CD4-positive, CD25-positive, alpha-beta regulatory T cell (primary cell): ENCODE results near the gene ISL1. TPM values are rescaled to one million over a fixed set of nuclear protein-coding genes. Genes with fewer than 3 reads are reported as not detected.
A peak's percentile ranks its signal among the peaks of the same experiment; 100 is the strongest.

Source experiments
- ATAC-seq, 2 donors: fragments of 150-1000 bp; cut with Tn5 transposase; one replicate each; pipeline ENCODE4 v1.10.0; 2021; ENCODE audit warnings: low read depth in 2 of 2, moderate number of reproducible peaks in 2 of 2, moderate library complexity in 1 of 2
- DNase-seq, 3 donors: peaks; one replicate each; pipeline versions ENCODE4 v3.0.0 to v3.0.0-alpha.2; 2012 to 2022; ENCODE audit warnings: mixed read lengths in 1 of 3
- H3K27ac ChIP-seq: one replicate; pipeline ENCODE4 v1.7.0; 2013; ENCODE audit warnings: mild to moderate bottlenecking, low read length; ENCODE audit not compliant: insufficient read depth, poor library complexity, severe bottlenecking
- H3K27me3 ChIP-seq: one replicate; pipeline ENCODE4 v1.7.0; 2013; ENCODE audit warnings: low read length; ENCODE audit not compliant: control insufficient read depth, insufficient read depth
- H3K36me3 ChIP-seq: one replicate; pipeline ENCODE4 v1.7.0; 2013; ENCODE audit warnings: mild to moderate bottlenecking, low read length, moderate library complexity; ENCODE audit not compliant: control insufficient read depth, insufficient read depth
- H3K4me1 ChIP-seq: 2 replicates; pipeline ENCODE4 v1.7.0; 2013; ENCODE audit warnings: mild to moderate bottlenecking, low read length; ENCODE audit not compliant: insufficient read depth, control insufficient read depth, poor library complexity, severe bottlenecking
- H3K4me3 ChIP-seq: one replicate; pipeline ENCODE4 v1.7.0; 2013; ENCODE audit warnings: low read depth, mild to moderate bottlenecking, low read length, moderate library complexity
- H3K9me3 ChIP-seq, 2 experiments: 1 replicate in 1 of 2; 2 replicates in 1 of 2; pipeline ENCODE4 v1.7.0; 2013; ENCODE audit warnings: low read length in 2 of 2, mild to moderate bottlenecking in 1 of 2, moderate library complexity in 1 of 2; ENCODE audit not compliant: control insufficient read depth in 2 of 2
- H3K27ac Mint-ChIP-seq, 3 donors: one replicate each; pipeline ENCODE4 v1.8.0; 2020 to 2022; ENCODE audit warnings: mild to moderate bottlenecking in 3 of 3, mixed read lengths in 3 of 3, moderate library complexity in 2 of 3
- H3K27me3 Mint-ChIP-seq: one replicate; pipeline ENCODE4 v1.8.0; 2022; ENCODE audit warnings: mild to moderate bottlenecking, mixed read lengths
- H3K36me3 Mint-ChIP-seq: one replicate; pipeline ENCODE4 v1.8.0; 2020; ENCODE audit warnings: mixed read lengths
- H3K4me1 Mint-ChIP-seq, 4 donors: one replicate each; pipeline ENCODE4 v1.8.0; 2020 to 2022; ENCODE audit warnings: mixed read lengths in 4 of 4, mild to moderate bottlenecking in 1 of 4
- H3K4me3 Mint-ChIP-seq, 4 donors: one replicate each; pipeline ENCODE4 v1.8.0; 2020 to 2022; ENCODE audit warnings: mild to moderate bottlenecking in 4 of 4, mixed read lengths in 4 of 4, moderate library complexity in 3 of 4
- H3K9me3 Mint-ChIP-seq, 7 donors: one replicate each; pipeline ENCODE4 v1.8.0; 2020 to 2022; ENCODE audit warnings: mixed read lengths in 7 of 7, mild to moderate bottlenecking in 3 of 7, moderate library complexity in 2 of 7
- polyA plus RNA-seq, 4 donors: library from polyadenylated mRNA; unstranded; fragments of 300-500 nt; fragmentation: Illumina TruSeq; gene quantifications; one replicate each; pipeline ENCODE4 v1.2.3, GENCODE V29; 2021
- total RNA-seq: library from RNA; stranded (reverse); gene quantifications from one replicate; pipeline ENCODE4 v1.2.3, GENCODE V29; 2022

Gene ISL1
- total and polyA plus RNA-seq, 5 donors from 2014 or later: not detected

- H3K27ac ChIP-seq: no peak overlapping the region
- Mint-ChIP-seq H3K27me3 (peaks cover 38% of the 10 kb centered on the region), H3K27ac (no peak overlapping the region), H3K36me3 (no peaks in the 10 kb centered on the region), H3K4me1 (peaks cover 0 to 7% (median 0%) of the 10 kb centered on the region in 4 donors), H3K9me3 (peaks cover 3 to 23% (median 5%) of the 10 kb centered on the region in 7 donors), H3K4me3 (no peak overlapping the region)
- no peaks in the 10 kb centered on the region for H3K9me3 ChIP-seq
- no peak overlapping the region for H3K4me3 ChIP-seq
- H3K27me3 ChIP-seq: peaks cover 29% of the 10 kb centered on the region
- DNase-seq (no peak), ATAC-seq (no peak)
- H3K36me3 ChIP-seq: no peaks in the 10 kb centered on the region
- H3K4me1 ChIP-seq: no peaks in the 10 kb centered on the region
Measured at GRCh38 chr5:51375084-51375483, 8.2 kb upstream of the ISL1 start.

- no peak for ATAC-seq
Measured at GRCh38 chr5:51376509-51376908, 6.7 kb upstream of the ISL1 start.

DNA sequence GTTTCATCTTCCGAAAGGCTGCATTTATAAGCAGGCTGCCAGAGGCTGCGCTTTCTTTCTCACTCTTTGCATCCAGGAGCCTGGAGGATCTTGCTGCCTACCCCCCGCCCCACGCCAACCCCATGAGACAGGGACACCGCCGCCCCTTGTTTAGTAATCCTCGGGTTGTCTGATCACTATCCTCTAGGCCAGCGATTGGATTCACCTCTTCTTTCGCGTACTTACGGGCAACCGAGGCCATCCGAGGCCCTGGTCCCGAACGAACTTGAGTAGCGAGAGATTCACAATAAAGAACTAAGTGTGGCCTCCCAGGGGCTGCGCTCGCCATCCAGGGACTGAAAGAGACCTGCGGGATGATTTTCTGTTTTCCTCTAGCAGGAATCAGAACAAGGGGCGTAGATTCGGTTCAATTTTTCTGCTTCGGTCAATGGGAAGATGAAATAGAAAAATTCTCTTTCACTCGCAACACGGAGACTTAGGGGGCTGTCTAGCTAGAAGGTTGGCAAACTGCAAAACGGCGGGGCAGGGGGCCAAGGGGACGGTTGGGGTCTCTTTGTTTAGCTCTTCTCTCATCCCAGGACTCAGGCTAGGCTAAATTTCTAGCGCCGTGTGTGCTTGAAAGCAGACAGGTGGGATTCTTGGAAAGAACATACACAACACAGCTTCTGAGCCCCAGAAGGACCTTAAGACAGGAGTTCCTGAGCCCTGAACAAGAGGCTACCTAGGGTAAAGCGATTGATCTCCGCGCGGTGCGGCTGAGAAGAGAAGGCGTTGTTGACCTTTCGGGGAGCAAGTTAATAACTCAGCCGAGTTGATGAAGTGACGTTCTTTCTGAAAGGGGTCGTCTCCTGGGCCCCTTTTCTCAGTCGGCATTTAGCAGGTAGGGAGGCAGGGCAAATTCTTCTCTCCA lies 5.8 kb upstream of the ISL1 start:
- Histone ChIP-seq H3K9me3 (peaks cover 0 to 2% of the 10 kb centered on the region in 2 experiments), H3K4me3 (no peak overlapping the region), H3K4me1 (no peaks in the 10 kb centered on the region), H3K27me3 (peaks cover 45% of the 10 kb centered on the region), H3K27ac (no peak overlapping the region), H3K36me3 (no peaks in the 10 kb centered on the region)
- Mint-ChIP-seq H3K4me1 (peaks cover 0 to 7% (median 0%) of the 10 kb centered on the region in 4 donors), H3K4me3 (no peak overlapping the region), H3K9me3 (peaks cover 4 to 25% (median 8%) of the 10 kb centered on the region in 7 donors), H3K36me3 (no peaks in the 10 kb centered on the region), H3K27me3 (peaks cover 61% of the 10 kb centered on the region), H3K27ac (no peak overlapping the region)
- ATAC-seq: no peak
- no peak for DNase-seq

More at GRCh38 chr5:51376509-51376908, 6.7 kb upstream of the ISL1 start:
- Mint-ChIP-seq H3K4me1 (peaks cover 0 to 7% (median 0%) of the 10 kb centered on the region in 4 donors), H3K4me3 (no peak overlapping the region), H3K27ac (no peak overlapping the region), H3K9me3 (peaks cover 2 to 20% (median 5%) of the 10 kb centered on the region in 7 donors), H3K27me3 (peaks cover 52% of the 10 kb centered on the region), H3K36me3 (no peaks in the 10 kb centered on the region)
- Histone ChIP-seq H3K27ac (no peak overlapping the region), H3K4me1 (no peaks in the 10 kb centered on the region), H3K36me3 (no peaks in the 10 kb centered on the region), H3K27me3 (peaks cover 41% of the 10 kb centered on the region), H3K4me3 (no peak overlapping the region), H3K9me3 (peaks cover 0 to 2% of the 10 kb centered on the region in 2 experiments)
- DNase-seq: no peak

- Histone ChIP-seq H3K36me3 (no peaks in the 10 kb centered on the region), H3K4me3 (no peak overlapping the region), H3K9me3 (peaks cover 0 to 2% of the 10 kb centered on the region in 2 experiments), H3K27me3 (peaks cover 45% of the 10 kb centered on the region), H3K27ac (no peak overlapping the region), H3K4me1 (no peaks in the 10 kb centered on the region)
- DNase-seq (no peak), ATAC-seq (no peak)
- Mint-ChIP-seq H3K27me3 (peaks cover 67% of the 10 kb centered on the region), H3K36me3 (no peaks in the 10 kb centered on the region), H3K9me3 (peaks cover 4 to 23% (median 8%) of the 10 kb centered on the region in 7 donors), H3K27ac (no peak overlapping the region), H3K4me1 (peaks cover 0 to 7% (median 0%) of the 10 kb centered on the region in 4 donors), H3K4me3 (no peak overlapping the region)
Measured at GRCh38 chr5:51378061-51378409, 5.2 kb upstream of the ISL1 start.

GRCh38 chr5:51378448-51379330 lies 4.6 kb upstream of the ISL1 start:
- DNase-seq: no peak
- Mint-ChIP-seq H3K27me3 (peaks cover 73% of the 10 kb centered on the region), H3K4me1 (peaks cover 0 to 7% (median 2%) of the 10 kb centered on the region in 4 donors), H3K27ac (no peak overlapping the region), H3K4me3 (no peak overlapping the region), H3K9me3 (peaks cover 4 to 23% (median 8%) of the 10 kb centered on the region in 7 donors), H3K36me3 (no peaks in the 10 kb centered on the region)
- Histone ChIP-seq H3K27ac (no peak overlapping the region), H3K4me3 (no peak overlapping the region), H3K4me1 (no peaks in the 10 kb centered on the region), H3K36me3 (no peaks in the 10 kb centered on the region), H3K27me3 (peaks cover 45% of the 10 kb centered on the region), H3K9me3 (peaks cover 0 to 2% of the 10 kb centered on the region in 2 experiments)
- ATAC-seq: no peak

- Mint-ChIP-seq H3K4me3 (no peak overlapping the region), H3K27me3 (peaks cover 79% of the 10 kb centered on the region), H3K4me1 (peaks cover 0 to 7% (median 2%) of the 10 kb centered on the region in 4 donors), H3K9me3 (peaks cover 4 to 23% (median 9%) of the 10 kb centered on the region in 7 donors), H3K27ac (no peak overlapping the region), H3K36me3 (no peaks in the 10 kb centered on the region)
- Histone ChIP-seq H3K4me3 (no peak overlapping the region), H3K36me3 (no peaks in the 10 kb centered on the region), H3K9me3 (peaks cover 0 to 2% of the 10 kb centered on the region in 2 experiments), H3K4me1 (no peaks in the 10 kb centered on the region), H3K27me3 (peaks cover 50% of the 10 kb centered on the region), H3K27ac (no peak overlapping the region)
- DNase-seq (no peak), ATAC-seq (no peak)
Measured at GRCh38 chr5:51379331-51379700, 3.9 kb upstream of the ISL1 start.

DNA sequence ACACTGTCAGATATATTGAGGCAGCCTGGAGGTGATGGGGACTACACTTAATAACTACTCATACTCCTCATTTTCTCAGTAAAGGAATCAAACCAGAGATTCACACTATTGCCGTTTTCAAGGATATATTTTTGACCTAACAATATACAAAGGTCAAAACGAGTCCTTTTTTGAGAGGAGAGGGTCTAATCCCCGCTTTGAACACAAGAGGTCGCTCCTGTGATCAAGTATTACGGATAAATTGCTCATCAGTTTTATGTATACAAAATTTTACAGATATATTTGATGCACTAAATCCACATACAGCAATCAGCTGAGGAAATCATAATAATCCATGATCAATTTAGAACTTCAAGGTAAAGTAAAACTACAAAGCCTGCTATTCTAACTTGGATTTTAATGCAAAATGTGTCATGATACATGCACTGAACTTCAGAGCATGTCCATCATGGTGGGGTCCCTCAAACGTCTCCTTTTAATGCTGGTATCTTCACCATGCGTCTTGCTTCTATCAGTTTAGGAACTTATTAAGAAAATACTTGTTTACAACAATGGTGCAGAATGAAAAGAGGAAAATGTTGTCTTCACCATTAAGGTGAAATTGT lies 2.5 kb upstream of the ISL1 start:
- H3K4me3 ChIP-seq: no peak overlapping the region
- H3K4me1 ChIP-seq: no peaks in the 10 kb centered on the region
- peaks cover 54% of the 10 kb centered on the region for H3K27me3 ChIP-seq
- H3K4me3 Mint-ChIP-seq: no peak overlapping the region
- DNase-seq (peak in 1 of 3 donors; percentile 8), ATAC-seq (no peak)
- peaks cover 0 to 5% (median 0%) of the 10 kb centered on the region in 4 donors for H3K4me1 Mint-ChIP-seq
- no peak overlapping the region for H3K27ac Mint-ChIP-seq
- no peaks in the 10 kb centered on the region for H3K36me3 ChIP-seq
- H3K27ac ChIP-seq: no peak overlapping the region
- H3K9me3 ChIP-seq: peaks cover 0 to 2% of the 10 kb centered on the region in 2 experiments
- H3K9me3 Mint-ChIP-seq: peaks cover 0 to 18% (median 4%) of the 10 kb centered on the region in 7 donors
- peaks cover 87% of the 10 kb centered on the region for H3K27me3 Mint-ChIP-seq
- no peaks in the 10 kb centered on the region for H3K36me3 Mint-ChIP-seq
